ENCODE results near the gene HNF1A. TPM values are rescaled to one million over a fixed set of nuclear protein-coding genes. Genes with fewer than 3 reads are reported as not detected.
A peak's percentile ranks its signal among the peaks of the same experiment; 100 is the strongest.

Gene HNF1A, protein sequence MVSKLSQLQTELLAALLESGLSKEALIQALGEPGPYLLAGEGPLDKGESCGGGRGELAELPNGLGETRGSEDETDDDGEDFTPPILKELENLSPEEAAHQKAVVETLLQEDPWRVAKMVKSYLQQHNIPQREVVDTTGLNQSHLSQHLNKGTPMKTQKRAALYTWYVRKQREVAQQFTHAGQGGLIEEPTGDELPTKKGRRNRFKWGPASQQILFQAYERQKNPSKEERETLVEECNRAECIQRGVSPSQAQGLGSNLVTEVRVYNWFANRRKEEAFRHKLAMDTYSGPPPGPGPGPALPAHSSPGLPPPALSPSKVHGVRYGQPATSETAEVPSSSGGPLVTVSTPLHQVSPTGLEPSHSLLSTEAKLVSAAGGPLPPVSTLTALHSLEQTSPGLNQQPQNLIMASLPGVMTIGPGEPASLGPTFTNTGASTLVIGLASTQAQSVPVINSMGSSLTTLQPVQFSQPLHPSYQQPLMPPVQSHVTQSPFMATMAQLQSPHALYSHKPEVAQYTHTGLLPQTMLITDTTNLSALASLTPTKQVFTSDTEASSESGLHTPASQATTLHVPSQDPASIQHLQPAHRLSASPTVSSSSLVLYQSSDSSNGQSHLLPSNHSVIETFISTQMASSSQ
- total RNA-seq (ENCODE audit: low replicate concordance), result not detected in 2 replicates

DNA sequence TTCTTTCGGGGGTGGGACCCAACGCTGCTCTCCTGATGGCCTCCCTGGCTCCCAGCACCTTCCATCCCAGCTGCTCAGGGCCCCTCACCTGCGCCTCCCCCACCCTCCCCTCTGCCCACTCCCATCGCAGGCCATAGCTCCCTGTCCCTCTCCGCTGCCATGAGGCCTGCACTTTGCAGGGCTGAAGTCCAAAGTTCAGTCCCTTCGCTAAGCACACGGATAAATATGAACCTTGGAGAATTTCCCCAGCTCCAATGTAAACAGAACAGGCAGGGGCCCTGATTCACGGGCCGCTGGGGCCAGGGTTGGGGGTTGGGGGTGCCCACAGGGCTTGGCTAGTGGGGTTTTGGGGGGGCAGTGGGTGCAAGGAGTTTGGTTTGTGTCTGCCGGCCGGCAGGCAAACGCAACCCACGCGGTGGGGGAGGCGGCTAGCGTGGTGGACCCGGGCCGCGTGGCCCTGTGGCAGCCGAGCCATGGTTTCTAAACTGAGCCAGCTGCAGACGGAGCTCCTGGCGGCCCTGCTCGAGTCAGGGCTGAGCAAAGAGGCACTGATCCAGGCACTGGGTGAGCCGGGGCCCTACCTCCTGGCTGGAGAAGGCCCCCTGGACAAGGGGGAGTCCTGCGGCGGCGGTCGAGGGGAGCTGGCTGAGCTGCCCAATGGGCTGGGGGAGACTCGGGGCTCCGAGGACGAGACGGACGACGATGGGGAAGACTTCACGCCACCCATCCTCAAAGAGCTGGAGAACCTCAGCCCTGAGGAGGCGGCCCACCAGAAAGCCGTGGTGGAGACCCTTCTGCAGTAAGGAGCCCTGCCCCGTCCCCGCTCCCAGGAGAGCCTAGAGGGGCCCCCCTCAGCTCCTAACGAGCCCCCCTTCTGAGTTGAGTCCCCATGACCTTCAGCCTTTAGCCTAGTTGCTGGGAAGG, at the start of gene HNF1A:
TSS of gene HNF1A (plus strand) at position 248 of the 924 bp plus-strand sequence. CDS start at position 474, 226 bp downstream.
- Mint-ChIP-seq H3K27ac (no peak within 1 kb of the TSS), H3K4me1 (peaks cover 13% of the 10 kb centered on the region), H3K4me3 (no peak within 1 kb of the TSS), H3K27me3 (ENCODE audit: insufficient read depth, low read depth) (peaks cover 4% of the 10 kb centered on the region), H3K36me3 (no peaks in the 10 kb centered on the region), H3K9me3 (no peaks in the 10 kb centered on the region)
- peaks cover 7% of the 10 kb centered on the region for H3K4me1 ChIP-seq
- TF ChIP-seq, protein P1, sequence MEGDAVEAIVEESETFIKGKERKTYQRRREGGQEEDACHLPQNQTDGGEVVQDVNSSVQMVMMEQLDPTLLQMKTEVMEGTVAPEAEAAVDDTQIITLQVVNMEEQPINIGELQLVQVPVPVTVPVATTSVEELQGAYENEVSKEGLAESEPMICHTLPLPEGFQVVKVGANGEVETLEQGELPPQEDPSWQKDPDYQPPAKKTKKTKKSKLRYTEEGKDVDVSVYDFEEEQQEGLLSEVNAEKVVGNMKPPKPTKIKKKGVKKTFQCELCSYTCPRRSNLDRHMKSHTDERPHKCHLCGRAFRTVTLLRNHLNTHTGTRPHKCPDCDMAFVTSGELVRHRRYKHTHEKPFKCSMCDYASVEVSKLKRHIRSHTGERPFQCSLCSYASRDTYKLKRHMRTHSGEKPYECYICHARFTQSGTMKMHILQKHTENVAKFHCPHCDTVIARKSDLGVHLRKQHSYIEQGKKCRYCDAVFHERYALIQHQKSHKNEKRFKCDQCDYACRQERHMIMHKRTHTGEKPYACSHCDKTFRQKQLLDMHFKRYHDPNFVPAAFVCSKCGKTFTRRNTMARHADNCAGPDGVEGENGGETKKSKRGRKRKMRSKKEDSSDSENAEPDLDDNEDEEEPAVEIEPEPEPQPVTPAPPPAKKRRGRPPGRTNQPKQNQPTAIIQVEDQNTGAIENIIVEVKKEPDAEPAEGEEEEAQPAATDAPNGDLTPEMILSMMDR (IDR thresholded peaks at IDR 0.05), result no peak
- TF ChIP-seq EZH2 (IDR thresholded peaks at IDR 0.05), result no peak
- TF ChIP-seq EZH2phosphoT487 (IDR thresholded peaks at IDR 0.05), result no peak
- no peaks in the 10 kb centered on the region for H3K9me3 ChIP-seq (ENCODE audit: low read depth)
- H3K79me2 ChIP-seq (ENCODE audit: low read depth), result no peaks in the 10 kb centered on the region
- no peaks in the 10 kb centered on the region for H4K20me1 ChIP-seq (ENCODE audit: low read depth)
- no peaks in the 10 kb centered on the region for H3K36me3 ChIP-seq
- no peak for DNase-seq (ENCODE audit: low spot score)
- no peak within 1 kb of the TSS for H3K4me3 ChIP-seq
- H3K27me3 ChIP-seq, result no peaks in the 10 kb centered on the region
- no peak within 1 kb of the TSS for H3K9ac ChIP-seq
- H2AFZ ChIP-seq (replicated peaks), result no peak within 1 kb of the TSS
- H3F3A ChIP-seq (ENCODE audit: low read depth), result peaks cover under 1% of the 10 kb centered on the region
- no peak within 1 kb of the TSS for H3K27ac ChIP-seq
- no peak within 1 kb of the TSS for H3K4me2 ChIP-seq

DNA sequence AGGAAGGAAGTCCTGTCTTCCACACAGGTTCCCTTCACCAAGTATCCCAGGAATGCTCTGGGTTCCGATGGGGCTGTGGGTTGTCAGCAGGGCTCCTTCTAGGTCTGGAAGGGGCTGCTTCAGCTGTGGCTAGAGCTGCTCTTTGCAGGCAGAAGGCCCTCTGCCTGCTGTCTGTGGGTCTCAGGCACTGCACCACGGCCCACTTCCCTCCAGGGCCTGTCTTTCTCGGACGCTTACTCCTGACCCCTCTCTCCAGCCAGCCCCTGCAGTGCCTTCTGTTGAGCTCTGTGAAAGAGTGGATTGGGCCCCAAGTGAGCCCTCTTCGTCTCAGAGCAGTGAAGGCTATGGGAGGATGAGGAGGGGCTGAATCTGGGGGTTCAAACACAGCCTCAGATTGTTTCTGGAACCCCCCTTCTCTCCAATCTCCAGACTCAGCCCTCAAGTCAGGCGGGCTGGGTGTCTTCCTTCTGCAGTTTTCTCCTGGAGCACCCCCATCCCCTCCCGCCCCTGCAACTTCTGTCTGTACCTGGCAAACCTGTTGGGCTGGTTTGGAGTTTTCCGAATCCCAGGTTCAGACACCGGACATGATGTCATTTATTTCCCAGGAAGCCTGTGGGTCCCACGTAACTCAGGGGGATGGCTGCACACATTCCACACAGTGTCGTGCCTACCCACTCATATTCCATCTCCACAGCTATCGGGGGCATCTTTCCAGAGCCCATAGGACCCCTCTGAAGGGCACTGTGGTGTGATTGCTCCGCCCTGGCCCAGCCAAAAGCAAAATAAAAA, 49.3 kb upstream of the HNF1A start:
- Mint-ChIP-seq H3K9me3 (no peaks in the 10 kb centered on the region), H3K4me3 (no peak overlapping the region), H3K36me3 (no peaks in the 10 kb centered on the region), H3K4me1 (no peaks in the 10 kb centered on the region), H3K27ac (peak overlapping the region; percentile 60), H3K27me3 (ENCODE audit: insufficient read depth, low read depth) (no peaks in the 10 kb centered on the region)
- peak; percentile 46 for DNase-seq (ENCODE audit: low spot score)
- Histone ChIP-seq H3K36me3 (no peaks in the 10 kb centered on the region), H3K9me3 (ENCODE audit: low read depth) (no peaks in the 10 kb centered on the region), H3K4me2 (no peak overlapping the region), H2AFZ (replicated peaks) (peak overlapping the region; percentile 77), H4K20me1 (ENCODE audit: low read depth) (no peaks in the 10 kb centered on the region), H3K4me1 (no peaks in the 10 kb centered on the region), H3K27me3 (no peaks in the 10 kb centered on the region), H3K27ac (no peak overlapping the region), H3K79me2 (ENCODE audit: low read depth) (no peaks in the 10 kb centered on the region), H3K4me3 (no peak overlapping the region), H3F3A (ENCODE audit: low read depth) (peaks cover 25% of the 10 kb centered on the region), H3K9ac (no peak overlapping the region)
- TF ChIP-seq, protein P1 (IDR thresholded peaks at IDR 0.05), result no peak
- TF ChIP-seq EZH2phosphoT487 (IDR thresholded peaks at IDR 0.05), result no peak
- no peak for TF ChIP-seq EZH2 (IDR thresholded peaks at IDR 0.05)

DNA sequence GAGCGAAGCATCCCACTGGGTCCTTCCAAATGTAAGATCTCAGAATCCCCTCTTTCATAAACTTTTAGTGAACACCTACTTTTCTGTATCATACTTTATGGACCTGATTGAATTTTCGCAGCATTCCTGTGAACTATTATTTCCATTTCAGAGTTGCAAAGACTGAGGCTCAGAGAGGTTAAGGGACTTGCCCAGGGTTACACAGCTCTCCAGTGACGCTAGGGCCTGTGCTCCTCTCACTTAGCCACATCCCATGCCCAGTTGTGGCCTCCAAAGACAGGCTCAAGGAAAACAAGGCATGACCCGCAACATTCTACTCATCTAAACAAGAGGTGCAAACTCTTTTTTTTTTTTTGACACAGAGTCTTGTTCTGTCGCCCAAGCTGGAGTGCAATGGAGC, 48.3 kb upstream of the HNF1A start:
- Histone ChIP-seq H3K9ac (no peak overlapping the region), H4K20me1 (ENCODE audit: low read depth) (no peaks in the 10 kb centered on the region), H3K9me3 (ENCODE audit: low read depth) (no peaks in the 10 kb centered on the region), H2AFZ (replicated peaks) (no peak overlapping the region), H3K4me3 (no peak overlapping the region), H3F3A (ENCODE audit: low read depth) (peaks cover 25% of the 10 kb centered on the region), H3K36me3 (no peaks in the 10 kb centered on the region), H3K4me2 (no peak overlapping the region), H3K4me1 (no peaks in the 10 kb centered on the region), H3K27ac (no peak overlapping the region), H3K79me2 (ENCODE audit: low read depth) (no peaks in the 10 kb centered on the region), H3K27me3 (no peaks in the 10 kb centered on the region)
- H3K4me1 Mint-ChIP-seq, result no peaks in the 10 kb centered on the region
- no peak for DNase-seq (ENCODE audit: low spot score)
- no peak for TF ChIP-seq EZH2 (IDR thresholded peaks at IDR 0.05)
- no peak for TF ChIP-seq EZH2phosphoT487 (IDR thresholded peaks at IDR 0.05)
- TF ChIP-seq, protein P1 (IDR thresholded peaks at IDR 0.05), result no peak
- H3K27ac Mint-ChIP-seq, result no peak overlapping the region
- H3K9me3 Mint-ChIP-seq, result no peaks in the 10 kb centered on the region
- H3K36me3 Mint-ChIP-seq, result no peaks in the 10 kb centered on the region
- peaks cover 2% of the 10 kb centered on the region for H3K27me3 Mint-ChIP-seq (ENCODE audit: insufficient read depth, low read depth)
- no peak overlapping the region for H3K4me3 Mint-ChIP-seq

Measured in neural progenitor cell (in vitro differentiated cells).